ENCODE data around the gene EIF6. TPM values are rescaled to one million over a fixed set of nuclear protein-coding genes. Genes with fewer than 3 reads are reported as not detected.
A peak's percentile ranks its signal among the peaks of the same experiment; 100 is the strongest.

EIF6 gene
- total RNA-seq, 2 donors from 2014 or later, result 127 to 132 TPM

DNA sequence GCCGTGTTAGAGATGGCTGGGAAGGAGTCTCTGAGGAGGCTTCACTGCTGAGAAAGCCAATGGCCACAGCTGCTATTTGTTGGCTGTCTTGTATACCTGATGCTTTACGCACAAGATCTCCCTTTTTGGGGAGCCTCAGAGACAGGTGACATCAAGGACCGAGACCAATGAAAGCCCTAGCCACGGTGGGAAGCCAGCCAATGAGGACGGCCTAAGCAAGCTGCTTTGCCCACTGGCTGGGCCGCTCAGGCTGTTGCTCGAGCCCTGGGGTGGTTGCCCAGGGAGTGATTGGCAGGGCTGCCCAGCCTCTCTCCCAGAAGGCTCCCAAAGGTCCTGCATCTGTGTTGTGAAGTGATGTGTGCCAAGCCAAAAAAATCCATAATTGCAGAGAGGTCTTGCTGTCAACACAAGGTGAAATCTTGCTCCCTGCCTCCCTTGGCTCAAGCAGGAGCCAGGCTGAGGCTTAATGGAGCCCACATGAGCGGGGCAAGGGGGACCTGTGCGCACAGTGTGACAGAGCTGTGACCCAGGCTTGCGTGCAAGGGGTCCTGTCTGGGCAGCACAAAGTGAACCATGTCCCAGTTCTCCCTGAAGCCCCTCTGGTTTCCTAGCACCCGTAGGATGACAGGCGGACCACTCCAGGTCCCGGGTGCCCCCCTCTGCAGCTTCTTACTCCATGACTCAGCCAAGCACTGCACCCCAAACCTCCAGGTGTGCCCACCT is 11.0 kb downstream of the EIF6 start:
- Mint-ChIP-seq H3K27me3 (ENCODE audit: insufficient read depth) (no peaks in the 10 kb centered on the region), H3K9me3 (peaks cover 27% of the 10 kb centered on the region), H3K4me3 (no peak overlapping the region), H3K4me1 (peaks cover 1% of the 10 kb centered on the region), H3K27ac (no peak overlapping the region), H3K36me3 (ENCODE audit: low read depth) (peaks cover 16% of the 10 kb centered on the region)
- 75 to 89% methylated on average over 7 to 13 of the region's 13 CpGs for WGBS, 2 experiments (ENCODE audit: insufficient coverage in 1 of 2, insufficient read length in 1 of 2)
- H3K9me3 ChIP-seq (ENCODE audit: control insufficient read depth, low read length), result no peaks in the 10 kb centered on the region
- DNase-seq, result peak; percentile 85
- TF ChIP-seq, protein P1, sequence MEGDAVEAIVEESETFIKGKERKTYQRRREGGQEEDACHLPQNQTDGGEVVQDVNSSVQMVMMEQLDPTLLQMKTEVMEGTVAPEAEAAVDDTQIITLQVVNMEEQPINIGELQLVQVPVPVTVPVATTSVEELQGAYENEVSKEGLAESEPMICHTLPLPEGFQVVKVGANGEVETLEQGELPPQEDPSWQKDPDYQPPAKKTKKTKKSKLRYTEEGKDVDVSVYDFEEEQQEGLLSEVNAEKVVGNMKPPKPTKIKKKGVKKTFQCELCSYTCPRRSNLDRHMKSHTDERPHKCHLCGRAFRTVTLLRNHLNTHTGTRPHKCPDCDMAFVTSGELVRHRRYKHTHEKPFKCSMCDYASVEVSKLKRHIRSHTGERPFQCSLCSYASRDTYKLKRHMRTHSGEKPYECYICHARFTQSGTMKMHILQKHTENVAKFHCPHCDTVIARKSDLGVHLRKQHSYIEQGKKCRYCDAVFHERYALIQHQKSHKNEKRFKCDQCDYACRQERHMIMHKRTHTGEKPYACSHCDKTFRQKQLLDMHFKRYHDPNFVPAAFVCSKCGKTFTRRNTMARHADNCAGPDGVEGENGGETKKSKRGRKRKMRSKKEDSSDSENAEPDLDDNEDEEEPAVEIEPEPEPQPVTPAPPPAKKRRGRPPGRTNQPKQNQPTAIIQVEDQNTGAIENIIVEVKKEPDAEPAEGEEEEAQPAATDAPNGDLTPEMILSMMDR (conservative IDR thresholded peaks at IDR 0.05), result no peak
- H3K36me3 ChIP-seq (ENCODE audit: control insufficient read depth, insufficient read depth, low read length), result peaks cover 16% of the 10 kb centered on the region
- H3K4me1 ChIP-seq (ENCODE audit: control insufficient read depth, insufficient read depth, low read length), result no peaks in the 10 kb centered on the region
- no peaks in the 10 kb centered on the region for H3K27me3 ChIP-seq (ENCODE audit: control insufficient read depth, insufficient read depth, low read length, poor library complexity, severe bottlenecking)
- no peak overlapping the region for H3K27ac ChIP-seq (ENCODE audit: low read depth, low read length)
- H3K4me3 ChIP-seq (ENCODE audit: low read length), result no peak overlapping the region
- H3K9ac ChIP-seq (ENCODE audit: extremely low read depth, low read length, poor library complexity, severe bottlenecking), result no peak overlapping the region

- no peaks in the 10 kb centered on the region for H3K27me3 ChIP-seq (ENCODE audit: control insufficient read depth, insufficient read depth, low read length, poor library complexity, severe bottlenecking)
- peaks cover 11% of the 10 kb centered on the region for H3K36me3 Mint-ChIP-seq (ENCODE audit: low read depth)
- no peaks in the 10 kb centered on the region for H3K27me3 Mint-ChIP-seq (ENCODE audit: insufficient read depth)
- no peak overlapping the region for H3K9ac ChIP-seq (ENCODE audit: extremely low read depth, low read length, poor library complexity, severe bottlenecking)
- peaks cover 1% of the 10 kb centered on the region for H3K4me1 Mint-ChIP-seq
- DNase-seq, result no peak
- WGBS, 2 experiments (ENCODE audit: insufficient coverage in 1 of 2, insufficient read length in 1 of 2), result 88 to 91% methylated on average over 6 to 7 of the region's 7 CpGs
- no peak overlapping the region for H3K27ac ChIP-seq (ENCODE audit: low read depth, low read length)
- no peak overlapping the region for H3K4me3 Mint-ChIP-seq
- H3K4me1 ChIP-seq (ENCODE audit: control insufficient read depth, insufficient read depth, low read length), result no peaks in the 10 kb centered on the region
- H3K9me3 ChIP-seq (ENCODE audit: control insufficient read depth, low read length), result no peaks in the 10 kb centered on the region
- TF ChIP-seq, protein P1 (conservative IDR thresholded peaks at IDR 0.05), result no peak
- H3K27ac Mint-ChIP-seq, result no peak overlapping the region
- no peak overlapping the region for H3K4me3 ChIP-seq (ENCODE audit: low read length)
- peaks cover 10% of the 10 kb centered on the region for H3K36me3 ChIP-seq (ENCODE audit: control insufficient read depth, insufficient read depth, low read length)
- H3K9me3 Mint-ChIP-seq, result peaks cover 41% of the 10 kb centered on the region
These were observed 12.7 kb downstream of the EIF6 start for GRCh38 chr20:35271904-35272303.

GRCh38 chr20:35271073-35271882 is 13.3 kb downstream of the EIF6 start:
- H3K9ac ChIP-seq (ENCODE audit: extremely low read depth, low read length, poor library complexity, severe bottlenecking), result no peak overlapping the region
- H3K9me3 Mint-ChIP-seq, result peaks cover 47% of the 10 kb centered on the region
- no peaks in the 10 kb centered on the region for H3K4me1 ChIP-seq (ENCODE audit: control insufficient read depth, insufficient read depth, low read length)
- peak; percentile 62 for DNase-seq
- H3K27me3 Mint-ChIP-seq (ENCODE audit: insufficient read depth), result no peaks in the 10 kb centered on the region
- H3K4me1 Mint-ChIP-seq, result peaks cover 1% of the 10 kb centered on the region
- H3K27me3 ChIP-seq (ENCODE audit: control insufficient read depth, insufficient read depth, low read length, poor library complexity, severe bottlenecking), result no peaks in the 10 kb centered on the region
- H3K4me3 Mint-ChIP-seq, result no peak overlapping the region
- H3K4me3 ChIP-seq (ENCODE audit: low read length), result no peak overlapping the region
- TF ChIP-seq, protein P1 (conservative IDR thresholded peaks at IDR 0.05), result no peak
- H3K36me3 ChIP-seq (ENCODE audit: control insufficient read depth, insufficient read depth, low read length), result peaks cover 6% of the 10 kb centered on the region
- peak overlapping the region; percentile 31 for H3K27ac Mint-ChIP-seq
- 91 to 95% methylated on average over 18 to 20 of the region's 20 CpGs for whole genome bisulfite sequencing, 2 experiments (ENCODE audit: insufficient coverage in 1 of 2, insufficient read length in 1 of 2)
- H3K27ac ChIP-seq (ENCODE audit: low read depth, low read length), result no peak overlapping the region
- H3K36me3 Mint-ChIP-seq (ENCODE audit: low read depth), result peaks cover 8% of the 10 kb centered on the region
- no peaks in the 10 kb centered on the region for H3K9me3 ChIP-seq (ENCODE audit: control insufficient read depth, low read length)
